ENCODE data around the gene RNASE8. TPM values are rescaled to one million over a fixed set of nuclear protein-coding genes. Genes with fewer than 3 reads are reported as not detected.

The RNASE8 gene
- total RNA-seq, 2 donors from 2014 or later = not detected

DNA sequence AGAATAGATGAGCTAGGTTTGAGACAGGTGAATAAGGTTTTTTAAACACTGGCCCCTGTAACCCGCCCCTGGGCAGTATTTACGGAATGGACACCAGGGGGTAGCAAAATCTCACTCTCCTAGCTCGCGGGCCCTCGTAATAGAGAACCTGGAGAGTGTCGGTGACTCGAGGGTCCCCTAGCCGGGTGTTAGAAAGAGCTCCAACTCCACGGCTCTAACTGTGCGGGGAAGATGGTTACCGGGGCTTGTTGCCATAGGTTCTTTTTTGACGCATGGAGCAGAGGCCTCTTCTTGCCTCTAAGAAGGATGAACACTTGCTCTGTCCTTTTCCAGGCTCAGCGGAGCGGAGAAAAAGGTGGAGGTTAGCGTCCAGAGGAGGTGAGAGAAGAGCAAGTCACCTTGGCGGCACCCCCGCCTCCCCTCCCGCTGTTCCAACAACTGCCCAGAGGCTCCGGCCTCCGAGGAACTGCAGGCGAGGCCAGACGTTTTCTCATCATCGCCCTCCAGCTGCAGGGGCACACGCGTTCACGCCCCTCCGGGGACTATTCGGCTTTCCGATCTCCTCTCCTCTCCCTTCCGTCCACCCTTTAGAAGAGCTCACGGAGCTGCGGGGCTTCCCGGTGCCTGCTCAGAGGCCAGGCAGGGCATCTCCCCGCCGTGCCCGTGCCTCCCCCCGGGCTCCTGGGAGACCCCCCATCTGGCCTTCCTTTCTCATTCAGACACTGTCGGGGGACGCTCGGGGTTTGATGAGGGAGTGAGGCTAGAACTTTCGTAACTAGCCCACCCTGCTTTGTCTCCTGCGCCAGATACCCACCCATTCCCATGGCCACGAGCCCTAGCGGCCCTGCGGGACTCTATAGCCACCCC, 11.1 kb downstream of the RNASE8 start:
- peaks cover 8% of the 10 kb centered on the region for H3K27me3 Mint-ChIP-seq (ENCODE audit: insufficient read depth)
- H3K36me3 Mint-ChIP-seq (ENCODE audit: low read depth) = peaks cover 11% of the 10 kb centered on the region
- peak overlapping the region; percentile 35 for H3K9ac ChIP-seq (ENCODE audit: extremely low read depth, low read length, poor library complexity, severe bottlenecking)
- no peaks in the 10 kb centered on the region for H3K9me3 Mint-ChIP-seq
- peak overlapping the region; percentile 83 for H3K4me3 ChIP-seq (ENCODE audit: low read length)
- H3K9me3 ChIP-seq (ENCODE audit: control insufficient read depth, low read length) = no peaks in the 10 kb centered on the region
- TF ChIP-seq, protein P1, sequence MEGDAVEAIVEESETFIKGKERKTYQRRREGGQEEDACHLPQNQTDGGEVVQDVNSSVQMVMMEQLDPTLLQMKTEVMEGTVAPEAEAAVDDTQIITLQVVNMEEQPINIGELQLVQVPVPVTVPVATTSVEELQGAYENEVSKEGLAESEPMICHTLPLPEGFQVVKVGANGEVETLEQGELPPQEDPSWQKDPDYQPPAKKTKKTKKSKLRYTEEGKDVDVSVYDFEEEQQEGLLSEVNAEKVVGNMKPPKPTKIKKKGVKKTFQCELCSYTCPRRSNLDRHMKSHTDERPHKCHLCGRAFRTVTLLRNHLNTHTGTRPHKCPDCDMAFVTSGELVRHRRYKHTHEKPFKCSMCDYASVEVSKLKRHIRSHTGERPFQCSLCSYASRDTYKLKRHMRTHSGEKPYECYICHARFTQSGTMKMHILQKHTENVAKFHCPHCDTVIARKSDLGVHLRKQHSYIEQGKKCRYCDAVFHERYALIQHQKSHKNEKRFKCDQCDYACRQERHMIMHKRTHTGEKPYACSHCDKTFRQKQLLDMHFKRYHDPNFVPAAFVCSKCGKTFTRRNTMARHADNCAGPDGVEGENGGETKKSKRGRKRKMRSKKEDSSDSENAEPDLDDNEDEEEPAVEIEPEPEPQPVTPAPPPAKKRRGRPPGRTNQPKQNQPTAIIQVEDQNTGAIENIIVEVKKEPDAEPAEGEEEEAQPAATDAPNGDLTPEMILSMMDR (conservative IDR thresholded peaks at IDR 0.05) = peak; percentile 72
- peaks cover 18% of the 10 kb centered on the region for H3K4me1 Mint-ChIP-seq
- H3K4me3 Mint-ChIP-seq = peak overlapping the region; percentile 86
- H3K27ac Mint-ChIP-seq = peak overlapping the region; percentile 85
- WGBS, 2 experiments (ENCODE audit: insufficient coverage in 1 of 2, insufficient read length in 1 of 2) = 5 to 6% methylated on average over 8 to 45 of the region's 45 CpGs
- H3K27ac ChIP-seq (ENCODE audit: low read depth, low read length) = peak overlapping the region; percentile 94
- no peaks in the 10 kb centered on the region for H3K27me3 ChIP-seq (ENCODE audit: control insufficient read depth, insufficient read depth, low read length, poor library complexity, severe bottlenecking)
- peak; percentile 82 for DNase-seq
- H3K36me3 ChIP-seq (ENCODE audit: control insufficient read depth, insufficient read depth, low read length) = peaks cover 12% of the 10 kb centered on the region
- peaks cover 6% of the 10 kb centered on the region for H3K4me1 ChIP-seq (ENCODE audit: control insufficient read depth, insufficient read depth, low read length)

DNA sequence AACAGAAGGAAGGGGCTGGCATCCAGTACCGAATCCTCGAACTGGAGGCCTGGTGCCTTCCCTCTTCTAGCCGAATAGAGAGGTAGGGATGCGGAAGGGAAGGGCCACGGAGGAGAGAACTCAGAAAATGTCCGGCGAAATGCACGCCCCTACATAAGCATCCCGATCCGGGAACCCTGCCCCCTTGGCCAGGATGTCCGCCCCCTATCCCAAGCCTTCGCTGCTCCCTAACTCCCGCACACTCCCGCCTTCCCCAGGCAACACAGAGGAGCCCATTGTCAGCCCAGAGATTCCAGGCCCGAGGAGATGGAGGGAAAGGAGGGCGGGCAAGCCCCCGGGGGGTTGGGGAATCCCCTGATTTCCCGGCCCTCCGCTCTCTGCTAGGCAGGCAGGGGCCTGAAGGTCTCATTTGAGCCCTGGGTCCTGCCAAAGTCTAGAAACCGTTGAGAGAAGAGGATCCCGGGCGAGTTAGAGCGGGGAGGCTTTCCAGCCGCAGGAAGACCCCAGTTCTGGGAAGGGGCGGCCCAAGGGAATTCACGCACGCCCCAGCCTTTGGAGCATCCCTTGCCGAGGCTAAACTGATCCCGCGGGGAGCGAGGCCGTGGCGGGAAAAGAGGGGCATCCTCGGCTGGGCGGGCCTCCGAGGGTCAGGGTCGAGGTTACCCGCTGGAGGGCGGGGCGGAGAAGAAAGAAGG, 11.9 kb downstream of the RNASE8 start:
- peak overlapping the region; percentile 35 for H3K9ac ChIP-seq (ENCODE audit: extremely low read depth, low read length, poor library complexity, severe bottlenecking)
- 0 to 2% methylated on average over 22 to 39 of the region's 40 CpGs for WGBS, 2 experiments (ENCODE audit: insufficient coverage in 1 of 2, insufficient read length in 1 of 2)

GRCh38 chr14:21070083-21070609, 12.5 kb downstream of the RNASE8 start, which contains the start of gene ARHGEF40:
Gene ARHGEF40, plus strand, starts transcription at chr14:21070304. Its CDS starts 93 bp downstream, at chr14:21070397.
- Histone ChIP-seq H3K9me3 (ENCODE audit: control insufficient read depth, low read length) (no peaks in the 10 kb centered on the region), H3K9ac (ENCODE audit: extremely low read depth, low read length, poor library complexity, severe bottlenecking) (peak within 1 kb of the TSS; percentile 70), H3K27ac (ENCODE audit: low read depth, low read length) (peak within 1 kb of the TSS; percentile 94), H3K4me3 (ENCODE audit: low read length) (peak within 1 kb of the TSS; percentile 93), H3K4me1 (ENCODE audit: control insufficient read depth, insufficient read depth, low read length) (peaks cover 4% of the 10 kb centered on the region), H3K36me3 (ENCODE audit: control insufficient read depth, insufficient read depth, low read length) (peaks cover 25% of the 10 kb centered on the region), H3K27me3 (ENCODE audit: control insufficient read depth, insufficient read depth, low read length, poor library complexity, severe bottlenecking) (no peaks in the 10 kb centered on the region)
- 0% methylated on average over 9 to 63 of the region's 63 CpGs for WGBS, 2 experiments (ENCODE audit: insufficient coverage in 1 of 2, insufficient read length in 1 of 2)
- TF ChIP-seq, protein P1 (conservative IDR thresholded peaks at IDR 0.05) = no peak
- Mint-ChIP-seq H3K9me3 (no peaks in the 10 kb centered on the region), H3K27ac (peak within 1 kb of the TSS; percentile 95), H3K27me3 (ENCODE audit: insufficient read depth) (peaks cover 8% of the 10 kb centered on the region), H3K4me3 (peak within 1 kb of the TSS; percentile 86), H3K36me3 (ENCODE audit: low read depth) (peaks cover 19% of the 10 kb centered on the region), H3K4me1 (peaks cover 16% of the 10 kb centered on the region)
- DNase-seq = peak; percentile 86

More for the DNA sequence above, 11.9 kb downstream of the RNASE8 start:
- Mint-ChIP-seq H3K27me3 (ENCODE audit: insufficient read depth) (peaks cover 8% of the 10 kb centered on the region), H3K36me3 (ENCODE audit: low read depth) (peaks cover 13% of the 10 kb centered on the region), H3K4me1 (peaks cover 16% of the 10 kb centered on the region), H3K9me3 (no peaks in the 10 kb centered on the region), H3K4me3 (peak overlapping the region; percentile 86), H3K27ac (peak overlapping the region; percentile 85)
- TF ChIP-seq, protein P1 (conservative IDR thresholded peaks at IDR 0.05) = no peak
- peaks cover 19% of the 10 kb centered on the region for H3K36me3 ChIP-seq (ENCODE audit: control insufficient read depth, insufficient read depth, low read length)
- DNase-seq = peak; percentile 86
- H3K27ac ChIP-seq (ENCODE audit: low read depth, low read length) = peak overlapping the region; percentile 94
- peaks cover 4% of the 10 kb centered on the region for H3K4me1 ChIP-seq (ENCODE audit: control insufficient read depth, insufficient read depth, low read length)
- H3K4me3 ChIP-seq (ENCODE audit: low read length) = peak overlapping the region; percentile 83
- no peaks in the 10 kb centered on the region for H3K27me3 ChIP-seq (ENCODE audit: control insufficient read depth, insufficient read depth, low read length, poor library complexity, severe bottlenecking)
- no peaks in the 10 kb centered on the region for H3K9me3 ChIP-seq (ENCODE audit: control insufficient read depth, low read length)

Data from endodermal cell (in vitro differentiated cells).